Esophagus squamous epithelium (tissue), 4 donors: ENCODE measurements around the gene NRXN3.

Experiments
- POLR2A ChIP-seq, 4 donors: fragments of 450-650 bp; IDR thresholded peaks; one replicate each; pipeline ENCODE4 v1.6.1; 2017; ENCODE audit warnings: antibody characterized with exemption in 4 of 4, mild to moderate bottlenecking in 4 of 4, moderate library complexity in 3 of 4
- TF ChIP-seq, protein P1 (sequence below), 6 experiments: fragments of 450-650 bp in 4 of 6; fragments of 200-600 bp in 2 of 6; sonication (generic) in 2 of 6; IDR thresholded peaks; one replicate each; pipeline ENCODE4 v1.5.1; 2016 to 2019; ENCODE audit warnings: antibody characterized with exemption in 6 of 6, mild to moderate bottlenecking in 4 of 6, moderate library complexity in 4 of 6

DNA sequence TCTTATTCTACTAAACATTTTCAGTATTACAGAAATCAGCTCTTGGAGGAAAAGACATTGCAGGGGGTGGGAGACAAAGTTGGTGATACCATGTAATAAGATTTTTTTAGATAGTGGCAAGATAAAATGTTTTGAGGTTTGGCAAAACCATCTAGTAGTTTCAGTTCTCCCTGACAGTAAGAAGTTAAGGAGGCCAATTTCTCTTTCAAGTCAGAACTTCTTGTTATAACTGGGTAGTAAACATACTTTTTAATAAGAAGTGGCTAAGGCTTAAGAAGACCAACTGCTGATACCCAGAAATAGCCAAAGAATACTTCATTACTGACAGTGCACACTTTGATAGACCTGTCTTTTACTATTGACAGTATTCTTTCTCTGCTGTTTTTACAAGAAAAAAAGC is 1588.8 kb downstream of the NRXN3 start:
- TF ChIP-seq POLR2A (IDR thresholded peaks at IDR 0.05): no peak
- TF ChIP-seq, protein P1, sequence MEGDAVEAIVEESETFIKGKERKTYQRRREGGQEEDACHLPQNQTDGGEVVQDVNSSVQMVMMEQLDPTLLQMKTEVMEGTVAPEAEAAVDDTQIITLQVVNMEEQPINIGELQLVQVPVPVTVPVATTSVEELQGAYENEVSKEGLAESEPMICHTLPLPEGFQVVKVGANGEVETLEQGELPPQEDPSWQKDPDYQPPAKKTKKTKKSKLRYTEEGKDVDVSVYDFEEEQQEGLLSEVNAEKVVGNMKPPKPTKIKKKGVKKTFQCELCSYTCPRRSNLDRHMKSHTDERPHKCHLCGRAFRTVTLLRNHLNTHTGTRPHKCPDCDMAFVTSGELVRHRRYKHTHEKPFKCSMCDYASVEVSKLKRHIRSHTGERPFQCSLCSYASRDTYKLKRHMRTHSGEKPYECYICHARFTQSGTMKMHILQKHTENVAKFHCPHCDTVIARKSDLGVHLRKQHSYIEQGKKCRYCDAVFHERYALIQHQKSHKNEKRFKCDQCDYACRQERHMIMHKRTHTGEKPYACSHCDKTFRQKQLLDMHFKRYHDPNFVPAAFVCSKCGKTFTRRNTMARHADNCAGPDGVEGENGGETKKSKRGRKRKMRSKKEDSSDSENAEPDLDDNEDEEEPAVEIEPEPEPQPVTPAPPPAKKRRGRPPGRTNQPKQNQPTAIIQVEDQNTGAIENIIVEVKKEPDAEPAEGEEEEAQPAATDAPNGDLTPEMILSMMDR (IDR thresholded peaks at IDR 0.05): no peak
